GM21390 (cell line): ENCODE measurements around the gene KATNAL2.

Experiments used
- ATAC-seq: cut with Tn5 transposase; IDR thresholded peaks from one replicate; pipeline ENCODE4 v1.9.1; 2021; ENCODE audit not compliant: unreplicated experiment

Gene KATNAL2

DNA sequence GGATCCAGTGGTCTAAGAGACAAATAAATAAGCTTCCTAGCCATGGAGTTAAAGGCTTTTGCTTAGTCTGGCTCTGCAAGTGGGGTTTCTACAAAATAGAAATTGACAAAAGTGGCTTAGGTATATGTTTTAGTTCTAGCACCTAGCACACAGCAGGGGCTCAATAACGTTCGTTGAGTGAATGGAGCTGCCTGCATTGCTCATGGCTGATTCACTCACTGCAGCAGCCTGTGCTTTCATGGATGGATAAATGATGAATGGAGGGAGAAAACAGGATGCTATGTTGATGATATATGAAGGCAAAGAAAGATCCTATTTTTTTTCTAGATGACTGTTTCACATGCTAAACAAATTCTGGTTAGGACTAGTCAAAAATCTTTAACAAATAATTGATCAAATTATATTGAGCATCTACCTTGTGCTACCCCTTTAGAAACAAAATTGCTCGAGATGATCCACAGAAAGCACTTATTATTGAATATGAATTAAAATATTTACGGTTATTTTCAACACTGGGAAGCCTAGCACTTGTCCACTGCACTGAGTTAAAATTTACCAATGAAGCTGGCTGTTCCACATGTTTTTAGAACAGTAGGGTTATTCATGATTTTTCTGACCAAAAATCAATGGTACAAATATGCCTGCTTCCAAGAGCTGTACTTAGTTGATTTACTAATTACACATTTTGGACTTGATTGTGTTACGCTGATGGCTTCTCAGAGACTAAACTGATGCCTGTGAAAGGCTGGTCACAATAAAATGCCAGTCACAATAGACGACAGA, 193.3 kb downstream of the KATNAL2 start:
- ATAC-seq: no peak

DNA sequence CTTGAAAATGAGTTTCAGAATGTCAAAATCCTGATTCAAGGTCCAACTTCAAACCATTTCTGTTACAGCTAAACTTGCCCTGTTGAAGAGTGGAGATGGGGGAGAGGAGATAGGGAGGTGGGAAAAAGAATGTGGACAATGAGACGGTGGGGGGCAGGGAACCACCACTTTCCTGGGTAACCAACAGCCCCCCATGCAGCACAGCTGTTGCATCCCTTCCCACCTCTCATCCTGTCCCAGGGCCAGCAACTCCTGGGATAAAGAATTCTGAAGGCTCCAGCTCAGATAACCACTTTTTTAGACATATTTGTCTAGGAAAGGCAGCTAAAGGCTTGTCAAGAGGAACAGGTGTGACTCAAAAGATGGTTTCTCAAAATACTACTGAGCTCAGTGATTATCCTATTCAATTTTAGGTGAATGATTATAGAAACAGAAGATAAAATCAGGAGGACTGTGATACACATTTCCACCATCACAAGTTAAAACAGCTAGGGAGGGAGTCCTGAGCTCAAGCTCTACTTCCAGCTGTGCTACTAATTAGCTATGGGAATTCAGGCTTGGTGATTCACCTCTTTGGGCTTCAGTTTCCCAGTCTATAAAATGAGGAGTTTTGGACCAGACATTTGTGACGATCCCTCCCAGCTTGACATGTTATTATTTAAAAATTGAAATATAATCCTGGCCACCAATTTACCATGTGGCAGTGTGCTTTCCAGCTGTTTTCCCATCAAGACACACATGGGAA, 196.6 kb downstream of the KATNAL2 start:
- ATAC-seq: no peak

DNA sequence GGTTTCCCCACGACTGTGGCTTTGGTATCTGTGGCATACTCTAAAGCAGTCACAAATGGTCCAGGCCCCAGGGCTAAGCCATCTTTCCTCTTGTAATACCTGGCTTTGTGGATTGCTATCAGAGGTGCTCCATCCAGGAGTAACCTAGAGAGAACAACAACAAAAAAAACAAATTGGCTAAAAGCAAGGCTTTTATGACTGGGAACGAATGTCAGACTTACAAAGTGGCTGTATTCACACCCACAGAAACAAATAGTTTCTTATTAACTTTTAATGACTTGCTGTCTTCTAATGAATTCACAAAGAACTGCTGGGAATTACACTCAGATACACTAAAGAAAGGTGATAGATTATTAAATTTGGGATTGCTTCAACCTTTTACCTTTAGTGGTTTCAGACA, 197.8 kb downstream of the KATNAL2 start:
- no peak for ATAC-seq

DNA sequence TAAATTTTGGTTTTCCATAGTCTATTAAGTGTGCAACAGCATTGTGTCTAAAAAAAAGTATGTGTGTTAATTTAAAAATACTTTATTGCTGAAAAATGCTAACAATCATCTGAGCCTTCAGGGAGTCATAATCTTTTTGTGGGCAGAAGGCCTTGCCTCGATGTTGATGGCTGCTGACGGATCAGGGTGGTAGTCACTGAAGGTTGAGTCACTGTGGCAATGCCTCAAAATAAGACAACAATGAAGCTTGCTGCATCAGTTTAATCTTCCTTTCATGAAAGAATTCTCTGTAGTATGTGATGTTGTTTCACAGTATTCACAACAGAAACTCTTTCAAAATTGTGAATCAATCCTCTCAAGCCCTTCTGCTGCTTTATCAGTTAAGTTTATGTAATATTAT, 201.6 kb downstream of the KATNAL2 start:
- ATAC-seq: no peak

DNA sequence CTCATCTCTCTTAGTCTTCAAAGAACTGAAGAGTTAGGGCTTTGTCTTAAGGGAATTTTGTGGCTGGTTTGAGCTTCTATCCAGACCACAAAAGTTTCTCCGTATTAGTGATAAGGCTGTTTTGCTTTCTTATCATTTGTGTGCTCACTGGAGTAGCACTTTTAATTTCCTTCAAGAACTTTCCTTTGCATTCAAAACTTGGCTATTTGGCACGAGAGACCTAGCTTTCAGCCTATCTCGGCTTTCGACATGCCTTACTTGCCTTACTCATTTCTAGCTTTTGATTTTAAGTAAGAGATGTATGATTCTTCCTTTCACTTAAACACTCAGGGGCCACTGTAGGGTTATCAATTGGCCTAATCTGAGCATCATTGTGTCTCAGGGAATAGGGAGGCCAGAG, 203.0 kb downstream of the KATNAL2 start:
- peak; percentile 96 for ATAC-seq

DNA sequence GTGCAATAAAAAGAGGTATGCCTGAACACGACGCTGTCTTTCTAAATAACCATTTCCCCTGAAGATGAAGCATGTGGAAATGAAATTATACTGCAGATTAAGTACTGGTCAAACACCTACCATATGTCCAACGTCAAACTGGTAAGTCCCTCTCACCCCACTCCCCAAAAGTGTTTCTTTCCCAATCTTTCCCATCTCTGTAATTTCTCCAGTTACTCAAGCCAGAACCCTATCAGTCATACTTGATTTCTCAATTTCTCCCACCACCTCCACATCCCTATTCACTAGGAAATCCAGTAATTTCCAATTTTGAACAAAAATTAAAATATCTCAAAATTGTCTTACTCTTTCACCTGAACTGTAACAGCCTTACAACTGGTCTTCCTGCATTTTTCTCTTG, 203.7 kb downstream of the KATNAL2 start:
- ATAC-seq: no peak

DNA sequence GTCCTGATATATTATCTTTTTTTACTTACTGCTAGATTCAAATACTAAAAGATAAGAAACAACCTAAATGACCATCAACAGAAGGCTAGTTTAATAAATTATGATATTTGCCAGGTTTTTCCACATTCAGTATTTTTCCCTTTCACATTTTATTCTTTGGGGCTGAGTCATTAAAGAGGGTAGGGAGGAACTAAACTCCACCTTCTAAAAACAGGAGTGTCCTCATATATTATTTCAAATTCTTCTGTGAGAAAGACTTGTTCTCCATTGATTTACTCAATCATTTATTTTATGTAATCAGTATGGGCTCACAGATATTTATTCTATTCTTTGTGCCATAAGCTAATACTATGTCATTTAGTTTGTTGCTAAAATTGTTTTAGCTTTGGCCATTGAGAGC, 223.9 kb downstream of the KATNAL2 start:
- no peak for ATAC-seq

DNA sequence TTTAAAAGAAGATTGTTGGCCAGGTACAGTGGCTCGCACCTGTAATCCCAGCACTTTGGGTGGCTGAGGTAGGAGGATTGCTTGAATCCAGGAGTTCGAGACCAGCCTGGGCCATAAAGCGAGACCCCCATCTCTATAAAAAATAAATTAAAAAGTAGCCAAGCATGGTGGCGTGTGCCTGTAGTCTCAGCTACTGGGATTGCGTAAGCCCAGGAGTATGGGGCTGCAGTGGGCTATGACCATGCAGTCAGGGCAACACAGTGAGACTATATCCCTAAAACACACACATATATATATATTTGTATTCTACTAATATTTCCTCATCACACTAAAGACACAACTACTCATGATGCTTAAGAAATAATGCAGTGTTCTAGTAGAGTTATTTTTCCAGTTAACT, 225.8 kb downstream of the KATNAL2 start:
- no peak for ATAC-seq

DNA sequence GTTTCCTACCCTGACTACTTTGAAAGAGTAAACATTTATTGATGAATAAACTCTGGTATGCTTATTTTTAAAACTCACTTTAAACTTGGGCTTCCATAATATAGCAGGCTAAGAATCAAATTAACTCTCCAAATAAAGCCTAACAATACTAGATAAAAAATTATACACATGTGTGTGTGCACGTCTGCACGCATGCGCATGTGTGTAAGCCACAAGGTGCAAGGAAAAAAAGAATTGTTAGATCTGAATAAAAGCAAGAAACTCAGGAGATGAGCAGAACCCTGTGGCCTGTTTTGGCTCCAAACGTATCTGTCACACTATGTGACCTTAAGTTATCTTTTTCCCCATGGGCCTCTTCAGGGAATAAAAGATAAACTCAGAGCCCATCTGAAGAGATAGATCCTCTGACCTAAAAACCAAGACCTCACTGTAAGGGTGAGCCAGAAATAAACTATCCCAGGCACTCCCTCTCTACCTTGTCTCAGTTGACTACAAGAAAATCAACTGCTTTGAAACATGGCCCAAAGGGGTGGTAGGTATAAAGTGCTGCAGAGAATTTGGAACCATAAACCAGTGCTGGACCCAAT, 226.6 kb downstream of the KATNAL2 start:
- no peak for ATAC-seq

DNA sequence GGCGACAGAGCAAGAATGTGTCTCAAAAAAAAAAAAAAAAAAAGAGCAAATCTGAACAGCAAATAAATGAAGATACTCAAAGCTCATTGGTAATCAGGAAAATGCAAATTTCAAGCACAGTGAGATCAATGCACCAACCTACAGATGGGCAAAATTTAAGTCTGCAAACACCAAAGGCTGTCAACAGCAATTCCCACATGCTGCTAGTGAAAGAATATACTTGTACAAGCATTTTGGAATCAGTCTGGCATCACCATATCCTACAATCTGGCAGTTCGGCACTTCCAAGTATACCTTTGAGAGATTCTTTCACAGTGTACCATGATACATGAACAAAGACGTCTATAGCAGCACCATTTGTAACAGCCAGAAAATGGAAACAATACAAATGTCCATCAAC, 228.8 kb downstream of the KATNAL2 start:
- ATAC-seq: no peak

DNA sequence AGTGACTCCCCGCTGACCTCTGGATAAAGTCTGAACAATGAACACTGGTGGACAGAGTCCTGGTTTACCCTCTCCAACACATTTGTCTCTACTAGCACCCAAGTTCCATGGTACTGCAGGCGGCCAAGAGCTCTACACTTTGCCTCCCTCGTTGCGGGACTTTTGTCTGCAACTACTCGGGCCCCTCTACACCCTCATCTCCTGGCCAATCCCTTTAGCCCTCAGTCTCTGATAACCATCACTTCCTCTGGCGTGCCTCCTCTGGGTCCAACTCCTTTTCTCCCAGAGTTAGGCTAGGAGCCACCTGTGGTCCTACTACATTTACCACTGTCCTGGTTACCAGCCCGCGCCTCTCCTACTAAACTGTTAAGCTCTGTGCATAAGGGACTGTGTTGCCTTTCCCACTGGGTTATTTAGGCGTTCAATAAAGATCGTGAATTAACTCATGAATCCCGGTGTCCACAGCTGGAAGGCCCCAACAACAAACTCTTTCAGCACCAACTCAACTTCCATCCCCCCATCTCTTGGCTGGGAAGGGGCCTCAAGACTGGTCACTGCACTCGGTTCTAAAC, 232.1 kb downstream of the KATNAL2 start:
- ATAC-seq: no peak

DNA sequence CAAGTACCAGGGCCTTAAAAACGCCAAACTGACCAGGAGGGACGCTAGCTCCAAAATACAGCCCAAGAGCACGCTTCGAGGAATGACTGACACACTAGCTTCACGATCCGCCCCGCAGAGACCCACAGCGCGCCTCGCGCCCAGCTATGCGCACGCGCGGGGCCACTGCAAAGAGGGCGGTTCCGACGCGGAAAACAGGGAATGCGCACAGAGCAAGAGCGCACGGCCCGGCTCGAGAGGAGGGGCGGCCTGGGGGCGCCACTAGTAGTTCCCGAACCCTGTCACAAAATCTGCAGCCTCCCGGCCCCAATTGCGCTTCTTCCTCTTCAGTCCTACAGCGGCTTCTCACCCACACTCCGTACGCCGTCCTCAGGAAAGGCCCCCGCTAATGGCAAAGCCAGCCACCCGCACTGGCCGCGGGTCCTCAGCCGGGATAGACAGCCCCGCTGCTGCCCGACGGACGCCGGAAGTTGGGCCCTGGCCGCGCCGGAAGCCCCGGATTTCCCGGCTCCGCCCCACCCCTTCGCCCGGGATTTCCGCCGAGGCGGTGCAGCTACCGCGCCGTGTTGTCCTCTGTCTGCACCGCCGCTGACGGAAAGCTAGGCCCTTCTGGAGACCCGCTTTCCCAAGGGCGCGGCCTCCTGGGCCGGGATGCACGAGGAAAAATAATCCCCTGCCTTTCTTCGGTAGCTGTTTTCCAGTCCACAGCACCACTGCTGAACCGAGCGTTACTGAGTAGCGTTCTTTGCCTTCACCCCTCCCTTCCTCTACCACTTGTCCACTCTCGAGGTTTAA, 232.8 kb downstream of the KATNAL2 start, which contains the start of gene HDHD2:
Gene HDHD2 (minus strand): TSS at position 472 of the 795 bp plus-strand sequence. CDS start 14,061 bp downstream, outside the sequence.
- ATAC-seq: peak; percentile 94

DNA sequence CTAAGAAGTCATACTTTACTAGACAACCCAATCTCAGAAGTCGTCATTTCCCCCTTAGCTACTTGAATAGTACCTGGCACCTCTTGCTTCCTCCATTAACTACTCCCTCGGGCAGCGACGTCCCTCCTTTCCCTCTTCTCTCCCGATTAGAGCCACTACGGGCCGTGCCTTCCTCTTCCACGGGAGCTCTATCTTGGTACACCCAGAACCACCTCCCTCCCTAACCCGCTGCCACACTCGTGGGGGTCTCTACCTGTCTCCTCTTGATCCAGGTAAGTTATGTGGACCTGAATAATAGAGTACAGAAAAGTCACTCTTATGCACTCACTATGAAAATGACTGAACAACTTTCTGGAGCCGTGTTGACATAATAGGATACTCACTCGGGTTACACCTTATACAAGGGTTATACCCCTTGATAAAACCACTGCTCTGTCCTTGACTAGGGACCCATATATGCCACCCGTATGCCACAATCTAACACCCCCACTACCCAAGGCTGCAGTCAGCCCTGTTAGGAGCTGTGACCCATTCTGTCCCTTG, 233.5 kb downstream of the KATNAL2 start:
- peak; percentile 5 for ATAC-seq

DNA sequence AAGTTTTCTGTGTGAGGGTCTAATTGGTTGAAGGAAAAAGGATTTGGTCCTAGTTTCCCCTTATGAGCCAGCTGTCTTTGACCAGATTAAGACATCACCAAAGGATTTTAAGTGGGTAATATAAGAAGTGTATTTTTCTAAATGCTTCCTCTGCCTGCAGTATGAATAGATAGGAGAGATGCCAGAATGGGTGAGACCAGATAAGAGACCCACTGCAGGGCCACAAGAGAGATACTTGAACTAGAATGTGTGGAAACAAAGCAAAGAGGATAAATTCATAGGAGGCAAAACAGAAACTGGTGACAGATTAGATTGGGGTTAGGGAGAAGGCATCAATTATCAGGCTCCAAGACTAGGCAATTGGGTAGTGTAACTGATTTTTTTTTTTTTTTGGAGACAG, 234.0 kb downstream of the KATNAL2 start:
- ATAC-seq: no peak
